Right forelimb (tissue), 1 donor: ENCODE results near the gene KPNA6.
"Not testable (repeated sequence)": the region's sequence is repeated elsewhere in the genome, so short reads cannot be mapped to it uniquely, and the experiment has no call there.

Source experiments
- DNase-seq: peaks from one replicate; pipeline ENCODE4 v3.0.0-alpha.2; 2018

The KPNA6 gene

DNA sequence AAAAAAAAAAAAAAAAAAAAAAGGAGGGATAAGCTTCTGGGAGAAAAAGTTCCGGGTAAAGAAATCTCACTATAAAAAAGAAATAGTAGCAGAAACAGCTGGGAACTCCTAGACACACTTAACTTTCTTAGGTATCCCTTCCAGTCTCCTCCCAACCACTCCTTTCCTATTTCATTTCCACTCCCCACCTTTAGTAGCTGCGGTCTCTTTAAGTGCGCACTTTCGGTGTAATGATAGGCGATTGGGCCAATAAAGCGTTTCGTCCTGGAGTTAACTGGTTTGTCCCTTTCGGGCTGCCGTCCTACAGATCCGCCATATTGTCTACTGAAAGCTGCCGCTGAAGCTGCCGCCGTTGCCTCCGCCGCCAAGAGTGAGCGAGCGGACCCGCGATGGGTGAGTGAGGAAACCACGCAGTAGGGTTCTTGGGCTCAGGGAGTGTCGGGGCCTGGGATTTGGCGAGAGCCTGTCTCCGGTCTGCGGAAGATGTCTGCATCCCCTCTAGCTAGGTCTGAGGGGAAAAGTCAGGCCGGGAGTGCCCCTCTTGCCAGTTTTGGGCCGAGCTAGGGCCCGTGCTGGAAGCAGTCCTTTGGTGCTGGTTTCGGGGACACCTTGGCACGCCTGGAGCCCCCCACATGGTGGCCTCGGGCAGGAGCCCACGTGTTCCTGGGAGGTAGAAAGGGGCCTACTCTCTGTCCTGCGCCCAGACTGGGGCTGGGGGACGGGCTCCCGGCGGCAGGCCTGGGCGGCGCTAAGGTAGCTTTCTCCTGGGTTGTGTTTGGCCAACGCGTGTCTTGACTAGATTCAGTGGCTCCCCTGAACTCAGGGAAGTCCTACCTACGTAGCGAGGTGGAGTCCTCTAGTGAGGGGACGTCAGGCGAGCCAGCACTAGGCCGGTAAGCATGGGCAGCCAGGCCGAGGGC, at the start of gene KPNA6:
KPNA6 (plus strand) TSS at position 315 of the 920 bp plus-strand sequence; CDS start at position 390, 75 bp downstream.
- DNase-seq = peak; percentile 96

DNA sequence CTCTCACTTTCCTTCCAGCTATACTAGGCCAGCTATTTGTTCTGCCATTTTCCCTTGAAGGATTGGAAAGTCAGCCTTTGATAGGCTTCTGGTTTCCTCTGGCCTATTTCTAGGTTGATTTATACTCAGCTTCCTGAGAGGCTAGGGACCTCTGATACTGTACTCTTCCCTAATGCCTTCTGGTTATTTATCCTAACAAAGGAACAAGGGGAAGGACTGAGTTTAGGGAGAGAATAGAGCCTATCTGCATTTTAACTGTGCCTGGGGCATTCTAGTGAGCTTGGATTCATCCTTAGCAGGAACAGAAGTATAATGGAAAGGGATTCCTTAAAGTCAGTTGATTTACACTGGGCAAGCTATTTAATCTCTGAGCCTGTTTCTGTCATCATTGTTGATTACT, 46.9 kb upstream of the KPNA6 start:
- DNase-seq = no peak

- no peak for DNase-seq
Measured at GRCh38 chr1:32062867-32063230, 45.0 kb upstream of the KPNA6 start.

GRCh38 chr1:32063261-32063681, 44.6 kb upstream of the KPNA6 start:
- DNase-seq = no peak

DNA sequence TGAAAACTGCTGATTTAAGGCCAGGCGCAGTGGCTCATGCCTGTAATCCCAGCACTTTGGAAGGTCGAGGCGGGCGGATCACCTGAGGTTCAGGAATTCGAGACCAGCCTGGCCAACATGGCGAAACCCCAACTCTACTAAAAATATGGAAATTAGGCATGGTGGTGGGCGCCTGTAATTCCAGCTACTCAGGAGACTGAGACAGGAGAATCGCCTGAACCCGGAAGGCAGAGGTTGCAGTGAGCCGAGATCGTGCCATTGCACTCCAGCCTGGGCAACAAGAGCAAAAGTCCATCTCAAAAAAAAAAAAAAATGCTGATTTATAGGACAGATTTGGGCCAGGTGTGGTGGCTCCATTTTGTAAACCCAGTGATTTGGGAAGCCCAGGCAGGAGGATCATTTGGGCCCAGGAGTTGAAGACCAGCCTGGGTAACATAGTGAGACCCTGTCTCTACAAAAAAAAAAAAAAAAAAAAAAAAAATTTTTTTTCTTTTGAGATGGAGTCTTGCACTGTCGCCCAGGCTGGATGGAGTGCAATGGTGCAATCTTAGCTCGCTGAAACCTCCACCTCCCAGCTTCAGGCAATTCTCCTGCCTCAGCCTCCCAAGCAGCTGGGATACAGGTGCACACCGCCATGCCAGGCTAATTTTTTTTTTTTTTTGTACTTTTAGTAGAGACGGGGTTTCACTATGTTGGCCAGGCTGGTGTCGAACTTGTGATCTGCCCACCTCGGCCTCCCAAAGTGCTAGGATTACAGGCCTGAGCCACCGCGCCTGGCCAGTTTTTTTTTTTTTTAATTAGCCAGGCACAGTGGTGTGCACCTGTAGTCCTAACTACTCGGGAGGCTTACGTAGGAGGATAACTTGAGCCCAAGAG, 42.0 kb upstream of the KPNA6 start:
- not testable (repeated sequence) for DNase-seq

DNA sequence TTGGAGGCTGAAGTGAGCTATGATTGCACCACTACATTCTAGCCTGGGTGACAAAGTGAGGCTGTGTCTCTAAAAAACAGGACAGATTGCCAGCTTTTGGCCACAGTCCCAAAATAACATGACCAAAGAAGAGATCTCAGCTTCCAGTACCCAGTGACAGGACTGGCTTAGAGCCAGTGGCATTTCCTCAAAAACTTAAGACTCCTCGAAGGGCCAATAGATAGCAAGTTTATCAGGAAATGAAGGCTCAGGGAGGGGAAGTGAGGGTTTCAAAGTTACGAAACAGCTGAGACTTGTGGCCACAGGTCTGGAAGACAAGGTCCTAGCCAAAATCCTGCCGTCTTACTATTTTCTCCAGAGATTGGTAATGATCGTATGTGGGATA, 41.4 kb upstream of the KPNA6 start:
- no peak for DNase-seq

DNA sequence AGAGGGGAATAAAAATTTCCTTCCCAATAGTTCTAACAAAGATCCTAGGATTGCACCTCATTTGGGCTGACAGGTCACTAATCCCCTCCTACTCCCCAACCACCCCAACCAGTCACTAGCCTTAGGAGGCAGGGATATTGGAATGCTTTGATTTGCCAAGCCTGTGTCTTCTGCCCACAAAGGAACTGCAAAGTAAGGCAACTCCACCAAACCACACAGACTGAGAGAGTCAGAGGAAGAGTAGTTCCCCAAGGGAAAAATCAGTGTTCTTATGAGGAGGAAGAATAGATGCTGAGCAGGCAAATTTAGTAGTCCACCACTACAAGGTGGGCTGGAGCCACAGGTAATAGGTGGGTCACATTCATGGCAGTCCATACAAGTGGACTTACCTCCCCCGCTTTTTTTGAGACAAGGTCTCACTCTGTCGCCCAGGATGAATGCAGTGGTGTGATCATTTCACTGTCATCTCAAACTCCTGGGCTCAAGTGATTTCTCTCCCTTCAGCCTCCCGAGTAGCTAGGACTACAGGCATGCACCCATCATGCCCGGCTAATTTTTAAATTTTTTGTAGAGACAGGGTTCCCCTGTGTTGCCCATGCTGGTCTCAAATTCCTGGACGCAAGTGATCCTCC, 38.8 kb upstream of the KPNA6 start:
- no peak for DNase-seq

DNA sequence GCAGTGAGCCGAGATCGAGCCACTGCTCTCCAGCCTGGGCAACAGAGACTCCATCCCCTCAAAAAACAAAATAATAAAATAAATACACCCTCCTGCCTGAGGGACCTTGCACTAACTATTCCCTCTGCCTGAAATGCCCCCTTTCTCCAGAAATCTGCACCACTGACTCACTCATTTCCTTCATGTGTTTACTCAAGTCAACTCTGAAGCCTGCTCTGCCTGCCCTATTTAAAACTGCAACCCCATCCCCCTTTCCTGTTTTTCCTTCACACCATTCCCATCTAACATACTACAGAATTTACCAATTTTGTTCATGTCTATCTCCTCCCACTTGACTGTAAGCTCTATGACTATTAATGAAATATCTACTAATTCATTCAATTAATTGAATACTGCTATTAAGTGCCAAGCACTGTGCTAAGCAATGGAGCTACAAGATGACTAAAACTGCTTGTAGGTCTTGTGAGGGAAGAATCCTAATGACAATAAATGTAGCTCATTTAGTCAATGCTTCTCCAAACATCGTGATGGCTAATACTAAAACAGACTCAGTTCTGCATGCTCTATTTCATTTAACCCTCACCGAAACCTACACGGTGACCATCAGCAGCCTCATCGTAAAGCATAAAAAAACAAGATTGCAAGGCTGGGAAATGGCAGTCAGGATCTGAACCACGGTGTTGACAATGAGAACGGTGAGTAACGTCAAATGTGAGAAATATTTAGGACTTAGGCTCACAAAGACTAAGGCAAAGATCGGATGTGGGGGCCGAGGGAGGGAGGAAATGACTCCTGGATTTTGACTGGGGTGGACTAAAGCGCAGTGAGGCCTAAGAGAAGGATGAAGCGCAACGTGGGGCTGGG, 35.9 kb upstream of the KPNA6 start:
- DNase-seq = no peak

DNA sequence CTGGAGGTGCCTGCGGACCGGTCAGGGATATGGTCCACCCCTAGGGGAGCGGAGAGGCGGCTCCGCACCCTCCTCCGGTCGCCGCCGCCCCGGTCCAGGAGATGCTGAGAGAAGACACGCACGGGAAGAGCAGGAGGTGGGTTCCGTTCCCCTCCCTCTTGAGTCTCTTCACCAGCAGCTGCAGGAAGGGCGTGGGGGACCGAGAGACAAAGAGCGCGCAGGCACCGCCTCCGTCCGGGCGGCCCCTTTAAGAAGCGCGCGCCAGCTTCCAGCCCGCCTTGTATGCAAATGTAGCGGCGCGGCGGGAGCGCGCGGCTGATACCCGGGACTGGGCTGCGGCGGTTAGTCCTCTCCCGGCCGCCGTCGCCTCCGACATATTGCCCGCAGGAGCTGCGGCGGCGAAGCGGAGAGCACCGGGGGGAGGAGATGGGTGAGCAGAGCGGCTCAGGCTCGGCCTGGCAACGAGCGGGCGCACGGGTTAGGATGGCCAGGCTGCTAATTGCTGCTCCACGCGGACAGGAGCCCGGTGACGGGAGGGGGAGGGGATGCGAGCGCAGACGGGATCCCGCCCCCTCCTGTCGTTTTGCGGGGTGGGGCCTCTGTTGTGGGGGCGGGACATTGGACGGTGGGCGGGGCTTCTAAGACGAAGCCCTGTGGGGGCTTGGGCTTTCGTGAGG, 35.1 kb upstream of the KPNA6 start, which contains the start of gene TMEM39B:
TMEM39B (plus strand) TSS at position 318 of the 677 bp plus-strand sequence; CDS start at position 427, 109 bp downstream.
- peak; percentile 97 for DNase-seq

GRCh38 chr1:32073299-32074229, 34.3 kb upstream of the KPNA6 start:
- DNase-seq = peak; percentile 96

GRCh38 chr1:32074841-32075240, 33.0 kb upstream of the KPNA6 start:
- no peak for DNase-seq

- DNase-seq = no peak
Measured at GRCh38 chr1:32077451-32077850, 30.4 kb upstream of the KPNA6 start.

- no peak for DNase-seq
Measured at GRCh38 chr1:32082022-32082421, 25.8 kb upstream of the KPNA6 start.

DNA sequence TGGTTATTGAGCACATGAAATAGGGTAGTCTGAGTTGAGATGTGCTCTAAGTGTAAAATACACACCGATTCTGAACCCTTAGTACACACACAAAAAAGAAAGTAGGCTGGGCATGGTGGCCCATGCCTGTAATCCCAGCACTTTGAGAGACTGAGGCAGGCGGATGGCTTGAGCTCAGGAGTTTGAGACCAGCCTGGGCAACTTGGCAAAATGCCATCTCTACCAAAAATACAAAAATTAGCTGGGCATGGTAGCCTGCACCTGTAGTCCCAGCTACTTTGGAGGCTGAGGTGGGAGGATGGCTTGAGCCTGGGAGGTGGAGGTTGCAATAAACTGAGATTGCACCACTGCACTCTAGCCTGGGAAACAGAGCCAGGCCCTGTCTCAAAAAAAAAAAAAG, 21.5 kb upstream of the KPNA6 start:
- DNase-seq = not testable (repeated sequence)

DNA sequence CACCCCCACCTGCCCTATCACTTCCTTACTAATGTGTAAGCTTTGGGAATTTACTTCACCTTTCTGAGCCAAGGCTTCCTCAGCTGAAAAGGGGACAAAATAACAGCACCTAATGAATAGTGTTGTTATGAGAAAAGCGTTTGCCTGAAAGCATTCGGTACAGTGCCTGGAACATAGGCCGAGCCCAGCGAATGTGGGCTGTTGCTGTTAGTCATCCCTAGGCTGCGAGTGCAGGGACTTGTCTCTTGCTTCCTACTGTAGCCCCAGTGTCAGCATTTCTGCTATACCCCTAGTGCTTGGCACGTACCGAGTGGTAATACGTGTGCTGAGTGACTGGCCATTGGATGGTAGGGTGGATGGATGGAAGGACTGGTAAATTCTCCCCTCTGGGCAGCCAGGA, 16.7 kb upstream of the KPNA6 start:
- no peak for DNase-seq

DNA sequence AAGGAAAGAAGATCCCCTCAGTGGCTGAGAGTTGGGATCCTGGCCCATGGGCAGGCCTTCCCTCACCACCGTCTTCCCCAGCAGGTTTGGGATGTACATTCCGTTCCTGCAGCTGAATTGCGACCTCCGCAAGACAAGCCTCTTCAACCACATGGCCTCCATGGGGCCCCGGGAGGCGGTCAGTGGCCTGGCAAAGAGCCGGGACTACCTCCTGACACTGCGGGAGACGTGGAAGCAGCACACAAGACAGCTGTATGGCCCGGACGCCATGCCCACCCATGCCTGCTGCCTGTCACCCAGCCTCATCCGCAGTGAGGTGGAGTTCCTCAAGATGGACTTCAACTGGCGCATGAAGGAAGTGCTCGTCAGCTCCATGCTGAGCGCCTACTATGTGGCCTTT, 16.3 kb upstream of the KPNA6 start:
- DNase-seq = no peak

- DNase-seq = no peak
Measured at GRCh38 chr1:32094746-32095521, 12.9 kb upstream of the KPNA6 start.

DNA sequence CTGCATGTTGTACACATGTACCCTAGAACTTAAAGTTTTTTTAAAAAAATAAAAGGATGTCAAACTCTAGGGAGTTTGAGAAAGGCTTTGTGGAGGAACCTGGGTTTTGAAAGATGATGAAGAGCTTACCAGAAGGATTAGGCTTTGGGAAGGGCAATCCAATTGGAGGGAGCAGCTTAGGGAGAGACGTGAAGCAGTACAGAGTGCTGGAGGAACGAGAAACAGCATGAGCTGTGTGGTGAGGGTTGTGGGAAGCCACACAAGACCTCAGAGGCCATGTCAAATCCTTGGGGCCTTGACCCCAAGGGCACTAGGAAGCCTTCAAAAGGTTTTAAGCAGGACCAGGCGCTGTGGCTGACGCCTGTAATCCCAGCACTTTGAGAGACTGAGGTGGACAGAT, 8.4 kb upstream of the KPNA6 start:
- DNase-seq = no peak

- DNase-seq = no peak
Measured at GRCh38 chr1:32100359-32100758, 7.5 kb upstream of the KPNA6 start.
